GM23248 (cell line): ENCODE data around the gene DOP1B. TPM values are rescaled to one million over a fixed set of nuclear protein-coding genes. Genes with fewer than 3 reads are reported as not detected.

Source experiments
- DNase-seq: peaks from one replicate; pipeline ENCODE4 v3.0.0-alpha.2; 2015
- H2AFZ ChIP-seq: fragments of 200-600 bp; sonication (generic); 2 replicates; pipeline ENCODE4 v1.6.1; 2016; ENCODE audit warnings: antibody characterized with exemption
- H3F3A ChIP-seq: fragments of 200-600 bp; sonication (generic); 2 replicates; pipeline ENCODE4 v1.6.1; 2016; ENCODE audit warnings: mild to moderate bottlenecking, antibody characterized with exemption, mixed run types; ENCODE audit not compliant: insufficient read depth
- H3K27ac ChIP-seq: fragments of 200-600 bp; sonication (generic); 2 replicates; pipeline ENCODE4 v1.5.1; 2016; ENCODE audit warnings: mild to moderate bottlenecking
- H3K27me3 ChIP-seq: fragments of 200-600 bp; sonication (generic); replicated peaks from 2 replicates; pipeline ENCODE4 v1.6.1; 2016; ENCODE audit warnings: mild to moderate bottlenecking; ENCODE audit not compliant: insufficient read depth
- H3K36me3 ChIP-seq: fragments of 200-600 bp; sonication (generic); 2 replicates; pipeline ENCODE4 v1.6.1; 2016; ENCODE audit warnings: low read depth, mild to moderate bottlenecking
- H3K4me1 ChIP-seq: fragments of 200-600 bp; sonication (generic); 2 replicates; pipeline ENCODE4 v1.6.1; 2016; ENCODE audit warnings: mild to moderate bottlenecking; ENCODE audit not compliant: insufficient read depth
- H3K4me2 ChIP-seq: fragments of 200-600 bp; sonication (generic); one replicate; pipeline ENCODE4 v1.6.1; 2016; ENCODE audit warnings: mild to moderate bottlenecking; ENCODE audit not compliant: unreplicated experiment
- H3K4me3 ChIP-seq: fragments of 200-600 bp; sonication (generic); 2 replicates; pipeline ENCODE4 v1.5.1; 2016; ENCODE audit warnings: mild to moderate bottlenecking
- H3K79me2 ChIP-seq: fragments of 200-600 bp; sonication (generic); 2 replicates; pipeline ENCODE4 v1.6.1; 2016; ENCODE audit warnings: mild to moderate bottlenecking; ENCODE audit not compliant: insufficient read depth
- H3K9ac ChIP-seq: fragments of 200-600 bp; sonication (generic); 2 replicates; pipeline ENCODE4 v1.6.1; 2016; ENCODE audit warnings: mild to moderate bottlenecking
- H3K9me2 ChIP-seq: fragments of 200-600 bp; sonication (generic); 2 replicates; pipeline ENCODE4 v1.6.1; 2016; ENCODE audit warnings: mixed run types, mild to moderate bottlenecking, moderate library complexity; ENCODE audit not compliant: insufficient read depth
- H3K9me3 ChIP-seq: fragments of 200-600 bp; sonication (generic); one replicate; pipeline ENCODE4 v1.6.1; 2017; ENCODE audit warnings: low read depth
- H4K20me1 ChIP-seq: fragments of 200-600 bp; sonication (generic); 2 replicates; pipeline ENCODE4 v1.6.0; 2016; ENCODE audit not compliant: insufficient read depth
- EZH2 ChIP-seq: fragments of 200-600 bp; sonication (generic); IDR thresholded peaks from 2 replicates; pipeline ENCODE4 v1.6.1; 2018; ENCODE audit warnings: antibody characterized with exemption, mild to moderate bottlenecking; ENCODE audit not compliant: insufficient read depth, poor library complexity, severe bottlenecking
- EZH2phosphoT487 ChIP-seq: fragments of 200-600 bp; sonication (generic); IDR thresholded peaks from 2 replicates; pipeline ENCODE4 v1.6.1; 2018; ENCODE audit warnings: antibody characterized with exemption, moderate library complexity, mild to moderate bottlenecking, low read depth; ENCODE audit not compliant: insufficient read depth
- WGBS, 2 experiments: methylation state at CpG; one replicate each; pipeline ENCODE4 v1.1.6; 2015 to 2017; ENCODE audit warnings: low lambda C conversion rate in 2 of 2, low coverage in 1 of 2; ENCODE audit errors: missing lambda C conversion rate in 2 of 2; 5-methylcytosine and 5-hydroxymethylcytosine counted together
- in situ Hi-C: fragments of 300-500 bp; cut with MboI; formaldehyde crosslinking; loops from 2 replicates; pipeline ENCODE4 v1.15.0; 2020
- polyA plus RNA-seq: library from polyadenylated mRNA; unstranded; fragments of >200 nt; fragmentation: Nextera tagmentation; extraction: Ambion mirVana; gene quantifications from 2 replicates; pipeline ENCODE4 v1.2.1, GENCODE V29; 2016
- total RNA-seq: library from RNA; depleted of rRNA; stranded (reverse); fragments of >200 nt; shearing (Covaris generic); gene quantifications from 2 replicates; pipeline ENCODE4 v1.2.3, GENCODE V29; 2014

DOP1B gene
- total and polyA plus RNA-seq, 2 experiments from 2014 or later, result 5.4 to 12.3 TPM

- Histone ChIP-seq H3K27ac (no peak overlapping the region), H3K4me2 (no peak overlapping the region), H3K27me3 (no peaks in the 10 kb centered on the region), H3K79me2 (no peaks in the 10 kb centered on the region), H3K36me3 (no peaks in the 10 kb centered on the region), H3K9me3 (no peaks in the 10 kb centered on the region), H3K4me1 (peaks cover 3% of the 10 kb centered on the region; the same call in 1 of the 2 replicates), H3K9ac (no peak overlapping the region), H3K4me3 (no peak overlapping the region), H2AFZ (peak overlapping the region; percentile 95), H4K20me1 (no peaks in the 10 kb centered on the region), H3K9me2 (no peaks in the 10 kb centered on the region), H3F3A (no peaks in the 10 kb centered on the region)
- WGBS, 2 experiments, result 67 to 74% methylated on average over 15 to 17 of the region's 17 CpGs
- in situ Hi-C loops, result no loop called here
- TF ChIP-seq EZH2 (no peak), EZH2phosphoT487 (no peak)
- DNase-seq, result no peak
Observed at GRCh38 chr21:36113647-36114428, 42.8 kb upstream of the DOP1B start.

GRCh38 chr21:36115138-36115730, 41.4 kb upstream of the DOP1B start:
- no peak overlapping the region for H2AFZ ChIP-seq
- no peak overlapping the region for H3K27ac ChIP-seq
- H3K4me3 ChIP-seq, result no peak overlapping the region
- no peaks in the 10 kb centered on the region for H4K20me1 ChIP-seq
- DNase-seq, result no peak
- H3F3A ChIP-seq, result no peaks in the 10 kb centered on the region
- no peak for TF ChIP-seq EZH2
- TF ChIP-seq EZH2phosphoT487, result no peak
- WGBS, 2 experiments, result 89 to 93% methylated on average over 6 of the region's 6 CpGs
- peaks cover 5% of the 10 kb centered on the region for H3K4me1 ChIP-seq
- in situ Hi-C loops, result no loop called here
- no peak overlapping the region for H3K9ac ChIP-seq
- no peaks in the 10 kb centered on the region for H3K36me3 ChIP-seq
- H3K4me2 ChIP-seq, result no peak overlapping the region
- H3K79me2 ChIP-seq, result no peaks in the 10 kb centered on the region
- H3K9me3 ChIP-seq, result no peaks in the 10 kb centered on the region
- H3K9me2 ChIP-seq, result no peaks in the 10 kb centered on the region
- no peaks in the 10 kb centered on the region for H3K27me3 ChIP-seq

GRCh38 chr21:36117286-36117741, 39.3 kb upstream of the DOP1B start:
- H3K79me2 ChIP-seq, result no peaks in the 10 kb centered on the region
- TF ChIP-seq EZH2 (no peak), EZH2phosphoT487 (no peak)
- peaks cover 11% of the 10 kb centered on the region for H3K4me1 ChIP-seq
- no peak overlapping the region for H3K27ac ChIP-seq
- H2AFZ ChIP-seq, result no peak overlapping the region
- no peaks in the 10 kb centered on the region for H3K9me2 ChIP-seq
- H3K4me3 ChIP-seq, result no peak overlapping the region
- no peak overlapping the region for H3K4me2 ChIP-seq
- H3K27me3 ChIP-seq, result no peaks in the 10 kb centered on the region
- no peaks in the 10 kb centered on the region for H3K36me3 ChIP-seq
- H4K20me1 ChIP-seq, result no peaks in the 10 kb centered on the region
- no peak overlapping the region for H3K9ac ChIP-seq
- no peak for DNase-seq
- H3K9me3 ChIP-seq, result no peaks in the 10 kb centered on the region
- no peaks in the 10 kb centered on the region for H3F3A ChIP-seq
- in situ Hi-C loops, result no loop called here
- 85 to 89% methylated on average over 2 of the region's 2 CpGs for WGBS, 2 experiments

- H2AFZ ChIP-seq, result peak overlapping the region; percentile 75
- peak overlapping the region; percentile 8 for H3K4me2 ChIP-seq
Observed at GRCh38 chr21:36120304-36120888, 36.2 kb upstream of the DOP1B start.

More at GRCh38 chr21:36120304-36120888, 36.2 kb upstream of the DOP1B start:
- Histone ChIP-seq H3K9me2 (no peaks in the 10 kb centered on the region), H3K9ac (no peak overlapping the region), H3K4me1 (peaks cover 8% of the 10 kb centered on the region; the same call in 1 of the 2 replicates), H3K9me3 (no peaks in the 10 kb centered on the region), H3K36me3 (no peaks in the 10 kb centered on the region), H3F3A (no peaks in the 10 kb centered on the region), H3K4me3 (no peak overlapping the region), H3K27ac (peak overlapping the region; percentile 18; the same call in 1 of the 2 replicates), H3K27me3 (no peaks in the 10 kb centered on the region), H3K79me2 (no peaks in the 10 kb centered on the region), H4K20me1 (no peaks in the 10 kb centered on the region)
- WGBS, 2 experiments, result 47% methylated on average over 7 of the region's 7 CpGs
- peak; percentile 61 for DNase-seq
- in situ Hi-C loops, result no loop called here
- no peak for TF ChIP-seq EZH2
- TF ChIP-seq EZH2phosphoT487, result no peak
